ENCODE data around the gene FSD1L. TPM values are rescaled to one million over a fixed set of nuclear protein-coding genes. Genes with fewer than 3 reads are reported as not detected.

FSD1L gene
- total RNA-seq, 4 donors from 2014 or later = 0.23 to 2.2 (median 1.1) TPM

GRCh38 chr9:105531530-105531929 lies 83.7 kb downstream of the FSD1L start:
- 80 to 82% methylated on average over 3 of the region's 3 CpGs for WGBS, 2 donors
- no peak overlapping the region for H3K4me3 ChIP-seq (ENCODE audit: low read depth, poor library complexity, severe bottlenecking)
- DNase-seq (ENCODE audit: low spot score in 2 of 2) = no peak
- intact Hi-C loops (cut with DNase I; ENCODE audit: low total_unique reads) = no loop called here
- TF ChIP-seq CTCF (IDR thresholded peaks at IDR 0.05) (no peak), POLR2A (IDR thresholded peaks at IDR 0.05) (no peak)

- intact Hi-C loops (cut with DNase I; ENCODE audit: low total_unique reads) = no loop called here
- WGBS, 2 donors = 95% methylated on average over 3 of the region's 3 CpGs
- no peak for DNase-seq (ENCODE audit: low spot score in 2 of 2)
- TF ChIP-seq POLR2A (IDR thresholded peaks at IDR 0.05) = no peak
- no peak for TF ChIP-seq CTCF (IDR thresholded peaks at IDR 0.05)
- no peak overlapping the region for H3K4me3 ChIP-seq (ENCODE audit: low read depth, poor library complexity, severe bottlenecking)
Measured at GRCh38 chr9:105535920-105536668, 88.3 kb downstream of the FSD1L start.

- WGBS, 2 donors = 95 to 96% methylated on average over 1 of the region's 1 CpG
- intact Hi-C loops (cut with DNase I; ENCODE audit: low total_unique reads) = no loop called here
- TF ChIP-seq CTCF (IDR thresholded peaks at IDR 0.05) (no peak), POLR2A (IDR thresholded peaks at IDR 0.05) (no peak)
- no peak for DNase-seq (ENCODE audit: low spot score in 2 of 2)
- no peak overlapping the region for H3K4me3 ChIP-seq (ENCODE audit: low read depth, poor library complexity, severe bottlenecking)
Measured at GRCh38 chr9:105539452-105539851, 91.6 kb downstream of the FSD1L start.

- TF ChIP-seq POLR2A (IDR thresholded peaks at IDR 0.05) = no peak
- TF ChIP-seq CTCF (IDR thresholded peaks at IDR 0.05) = no peak
- WGBS, 2 donors = 95 to 100% methylated on average over 3 of the region's 3 CpGs
- intact Hi-C loops (cut with DNase I; ENCODE audit: low total_unique reads) = no loop called here
- H3K4me3 ChIP-seq (ENCODE audit: low read depth, poor library complexity, severe bottlenecking) = no peak overlapping the region
- no peak for DNase-seq (ENCODE audit: low spot score in 2 of 2)
Measured at GRCh38 chr9:105541838-105542237, 94.0 kb downstream of the FSD1L start.

GRCh38 chr9:105554042-105554441 lies 106.2 kb downstream of the FSD1L start:
- intact Hi-C loops (cut with DNase I; ENCODE audit: low total_unique reads) = no loop called here
- 84 to 89% methylated on average over 10 of the region's 10 CpGs for whole genome bisulfite sequencing, 2 donors
- TF ChIP-seq CTCF (IDR thresholded peaks at IDR 0.05) = no peak
- no peak for TF ChIP-seq POLR2A (IDR thresholded peaks at IDR 0.05)
- DNase-seq (ENCODE audit: low spot score in 2 of 2) = no peak
- no peak overlapping the region for H3K4me3 ChIP-seq (ENCODE audit: low read depth, poor library complexity, severe bottlenecking)

Measured in lower leg skin (tissue), 4 donors.